ENCODE results near the gene NSD1. TPM values are rescaled to one million over a fixed set of nuclear protein-coding genes. Genes with fewer than 3 reads are reported as not detected.
A peak's percentile ranks its signal among the peaks of the same experiment; 100 is the strongest.

NSD1 gene
- total and polyA plus RNA-seq, 10 of the 15 experiments (the other 5 are each of a cell fraction or from before 2014, with no cell fraction given) = 7.0 to 57.9 (median 30.4) TPM

- no peak overlapping the region for H3K4me2 ChIP-seq (ENCODE audit: control insufficient read depth, insufficient read depth)
- BruUV-seq (replicated peaks) = no TSS peak
- CTCF ChIA-PET = interaction anchor here (4.0 to 4.6 kb wide), 2 partner anchors 14 to 182 kb away, joined by 20 to 25 read pairs; no protein-coding TSS in a partner anchor
- TF ChIP-seq BCL11A (IDR thresholded peaks at IDR 0.05; ENCODE audit: low read depth, low read length) (no peak), IRF4 (IDR thresholded peaks at IDR 0.05; ENCODE audit: low read depth, low read length) (no peak), NFYA (IDR thresholded peaks at IDR 0.05; ENCODE audit: borderline replicate concordance, low read depth, low read length) (no peak), ETV6 (conservative IDR thresholded peaks at IDR 0.05 in 1 of 2, IDR thresholded peaks at IDR 0.05 in 1 of 2; ENCODE audit: borderline replicate concordance in 1 of 2, low read depth in 1 of 2) (peak in 1 of 2 experiments; percentile 66; a peak in 2 of 4 replicates), RUNX3 (IDR thresholded peaks at IDR 0.05; ENCODE audit: low read length) (peak; percentile 28; the same call in 1 of the 2 replicates), POLR2A (IDR thresholded peaks at IDR 0.05; ENCODE audit: low read depth, low read length) (peak; percentile 39; the same call in 1 of the 2 replicates)
- no peak for FAIRE-seq
- H3K27me3 ChIP-seq (replicated peaks in 1 of 2; ENCODE audit: control insufficient read depth in 2 of 2, insufficient read depth in 2 of 2, low read length in 1 of 2) = no peaks in the 10 kb centered on the region
- SMC1A ChIA-PET (ENCODE audit: uncharacterized antibody, unreplicated experiment) = no interaction called here
- WGBS (ENCODE audit: insufficient coverage, insufficient replicate concordance, low lambda C conversion rate, missing lambda C conversion rate) = 70% methylated on average over 9 of the region's 9 CpGs
- H3K9me3 ChIP-seq (replicated peaks; ENCODE audit: control insufficient read depth, insufficient read depth, low read length) = no peaks in the 10 kb centered on the region
- no peak overlapping the region; the same call in 1 of the 2 replicates for H3K9ac ChIP-seq (ENCODE audit: control insufficient read depth, insufficient read depth, low read length)
- H2AFZ ChIP-seq (ENCODE audit: control insufficient read depth, low read depth, low read length) = no peak overlapping the region
- intact Hi-C loops (cut with micrococcal nuclease; ENCODE audit: unreplicated experiment) = no loop called here
- POLR2A ChIA-PET = interaction anchor here (1.1 kb wide), 1 partner anchor 172 kb away, joined by 3 read pairs; no protein-coding TSS in a partner anchor
- DNase-seq (ENCODE audit: low read depth, low spot score) = no peak
- peaks cover 26 to 37% of the 10 kb centered on the region in 2 experiments for H3K36me3 ChIP-seq (ENCODE audit: control insufficient read depth in 2 of 2, insufficient read depth in 2 of 2, low read length in 1 of 2)
- RAD21 ChIA-PET (ENCODE audit: unreplicated experiment) = no interaction called here
- peaks cover 30% of the 10 kb centered on the region for H3K4me1 ChIP-seq (ENCODE audit: control insufficient read depth, insufficient read depth, low read length)
- peak overlapping the region; percentile 46 for H3K27ac ChIP-seq (ENCODE audit: control insufficient read depth, insufficient read depth)
- in situ Hi-C loops (cut with MboI) = loop anchor here (5.0 kb wide), 1 partner anchor 179 kb away; no protein-coding TSS in a partner anchor
- H3K4me3 ChIP-seq = no peak overlapping the region
- no peaks in the 10 kb centered on the region for H4K20me1 ChIP-seq (ENCODE audit: control insufficient read depth, insufficient read depth)
- no peaks in the 10 kb centered on the region for H3K79me2 ChIP-seq (ENCODE audit: control insufficient read depth, insufficient read depth, low read length)
- ATAC-seq = no peak
Measured at GRCh38 chr5:177295924-177296323, 162.4 kb downstream of the NSD1 start.

DNA sequence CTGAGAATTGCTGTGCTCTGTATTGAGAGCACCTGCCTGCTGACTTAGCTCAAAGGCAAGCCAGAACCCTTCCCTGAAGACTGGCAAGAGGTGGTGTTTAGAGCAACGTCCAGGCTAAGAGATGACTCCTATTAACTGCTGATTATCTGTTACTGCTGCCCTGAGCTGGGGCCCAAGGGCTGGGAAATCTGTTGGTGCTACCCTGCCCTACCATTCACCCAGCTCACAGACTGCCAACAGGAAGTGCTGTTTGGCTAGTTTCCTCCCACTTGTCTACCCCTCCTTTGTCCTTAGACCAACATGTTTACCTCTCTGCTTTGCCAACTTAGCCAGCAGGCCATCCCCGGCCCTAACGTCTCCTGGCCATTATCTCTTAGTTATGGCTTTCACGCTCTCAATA lies 163.0 kb downstream of the NSD1 start:
- CTCF ChIA-PET = interaction anchor here (1.6 to 4.6 kb wide), 3 partner anchors 13 to 225 kb away, joined by 5 to 25 read pairs (median 20); no protein-coding TSS in a partner anchor
- POLR2A ChIA-PET = interaction anchor here (1.1 kb wide), 1 partner anchor 172 kb away, joined by 3 read pairs; no protein-coding TSS in a partner anchor
- intact Hi-C loops (cut with micrococcal nuclease; ENCODE audit: unreplicated experiment) = no loop called here
- Histone ChIP-seq H3K79me2 (ENCODE audit: control insufficient read depth, insufficient read depth, low read length) (no peaks in the 10 kb centered on the region; the same call in none of the 2 replicates), H4K20me1 (ENCODE audit: control insufficient read depth, insufficient read depth) (no peaks in the 10 kb centered on the region), H3K4me2 (ENCODE audit: control insufficient read depth, insufficient read depth) (no peak overlapping the region), H3K27me3 (replicated peaks in 1 of 2; ENCODE audit: control insufficient read depth in 2 of 2, insufficient read depth in 2 of 2, low read length in 1 of 2) (no peaks in the 10 kb centered on the region), H3K9ac (ENCODE audit: control insufficient read depth, insufficient read depth, low read length) (no peak overlapping the region), H3K9me3 (replicated peaks; ENCODE audit: control insufficient read depth, insufficient read depth, low read length) (no peaks in the 10 kb centered on the region), H3K4me3 (no peak overlapping the region), H3K4me1 (ENCODE audit: control insufficient read depth, insufficient read depth, low read length) (peaks cover 34% of the 10 kb centered on the region), H2AFZ (ENCODE audit: control insufficient read depth, low read depth, low read length) (no peak overlapping the region), H3K27ac (ENCODE audit: control insufficient read depth, insufficient read depth) (no peak overlapping the region; the same call in 1 of the 2 replicates), H3K36me3 (ENCODE audit: control insufficient read depth in 2 of 2, insufficient read depth in 2 of 2, low read length in 1 of 2) (peaks cover 26 to 37% of the 10 kb centered on the region in 2 experiments)
- WGBS (ENCODE audit: insufficient coverage, insufficient replicate concordance, low lambda C conversion rate, missing lambda C conversion rate) = 38% methylated on average over 4 of the region's 4 CpGs
- BruUV-seq (replicated peaks) = no TSS peak
- SMC1A ChIA-PET (ENCODE audit: uncharacterized antibody, unreplicated experiment) = interaction anchor here (1.5 to 1.9 kb wide), 2 partner anchors 13 to 62 kb away, joined by 3 to 4 read pairs; no protein-coding TSS in a partner anchor
- DNase-seq (ENCODE audit: low read depth, low spot score) (no peak), ATAC-seq (no peak), FAIRE-seq (no peak)
- in situ Hi-C loops (cut with MboI) = loop anchor here (5.0 kb wide), 1 partner anchor 179 kb away; no protein-coding TSS in a partner anchor
- RAD21 ChIA-PET (ENCODE audit: unreplicated experiment) = no interaction called here
- no peak for TF ChIP-seq RUNX3 (IDR thresholded peaks at IDR 0.05; ENCODE audit: low read length)
- TF ChIP-seq SIX5 (IDR thresholded peaks at IDR 0.05; ENCODE audit: low read depth, low read length, severe bottlenecking) = no peak
- no peak for TF ChIP-seq NBN (IDR thresholded peaks at IDR 0.05)
- TF ChIP-seq STAT1 (conservative IDR thresholded peaks at IDR 0.05) = no peak
- no peak for TF ChIP-seq HDAC2 (IDR thresholded peaks at IDR 0.05)
- no peak for TF ChIP-seq SRF (IDR thresholded peaks at IDR 0.05; ENCODE audit: low read depth in 2 of 2, low read length in 2 of 2)
- TF ChIP-seq ASH2L (IDR thresholded peaks at IDR 0.05; ENCODE audit: borderline replicate concordance, low read depth) = no peak
- TF ChIP-seq RFX5 (IDR thresholded peaks at IDR 0.05; ENCODE audit: low read depth, low read length) = no peak
- no peak for TF ChIP-seq DPF2 (IDR thresholded peaks at IDR 0.05)
